Astrocyte of the cerebellum (primary cell): ENCODE results near the gene SLC6A14.

ENCODE experiments used
- DNase-seq: peaks from one replicate; pipeline ENCODE4 v3.0.0-alpha.2; 2011; ENCODE audit warnings: low read depth
- H3K4me3 ChIP-seq: 2 replicates; pipeline ENCODE4 v1.5.1; 2011; ENCODE audit warnings: mild to moderate bottlenecking, low read depth, low read length, moderate library complexity
- in situ Hi-C: cut with HindIII; loops from 2 replicates; pipeline ENCODE4 v1.10.0; 2017; ENCODE audit warnings: low sequenced_read_pairs
- TF ChIP-seq, protein P1 (sequence below): IDR thresholded peaks from 2 replicates; pipeline ENCODE4 v1.5.1; 2012; ENCODE audit warnings: low read length, low read depth, moderate library complexity, mild to moderate bottlenecking; ENCODE audit errors: missing control alignments

SLC6A14 gene, protein sequence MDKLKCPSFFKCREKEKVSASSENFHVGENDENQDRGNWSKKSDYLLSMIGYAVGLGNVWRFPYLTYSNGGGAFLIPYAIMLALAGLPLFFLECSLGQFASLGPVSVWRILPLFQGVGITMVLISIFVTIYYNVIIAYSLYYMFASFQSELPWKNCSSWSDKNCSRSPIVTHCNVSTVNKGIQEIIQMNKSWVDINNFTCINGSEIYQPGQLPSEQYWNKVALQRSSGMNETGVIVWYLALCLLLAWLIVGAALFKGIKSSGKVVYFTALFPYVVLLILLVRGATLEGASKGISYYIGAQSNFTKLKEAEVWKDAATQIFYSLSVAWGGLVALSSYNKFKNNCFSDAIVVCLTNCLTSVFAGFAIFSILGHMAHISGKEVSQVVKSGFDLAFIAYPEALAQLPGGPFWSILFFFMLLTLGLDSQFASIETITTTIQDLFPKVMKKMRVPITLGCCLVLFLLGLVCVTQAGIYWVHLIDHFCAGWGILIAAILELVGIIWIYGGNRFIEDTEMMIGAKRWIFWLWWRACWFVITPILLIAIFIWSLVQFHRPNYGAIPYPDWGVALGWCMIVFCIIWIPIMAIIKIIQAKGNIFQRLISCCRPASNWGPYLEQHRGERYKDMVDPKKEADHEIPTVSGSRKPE

DNA sequence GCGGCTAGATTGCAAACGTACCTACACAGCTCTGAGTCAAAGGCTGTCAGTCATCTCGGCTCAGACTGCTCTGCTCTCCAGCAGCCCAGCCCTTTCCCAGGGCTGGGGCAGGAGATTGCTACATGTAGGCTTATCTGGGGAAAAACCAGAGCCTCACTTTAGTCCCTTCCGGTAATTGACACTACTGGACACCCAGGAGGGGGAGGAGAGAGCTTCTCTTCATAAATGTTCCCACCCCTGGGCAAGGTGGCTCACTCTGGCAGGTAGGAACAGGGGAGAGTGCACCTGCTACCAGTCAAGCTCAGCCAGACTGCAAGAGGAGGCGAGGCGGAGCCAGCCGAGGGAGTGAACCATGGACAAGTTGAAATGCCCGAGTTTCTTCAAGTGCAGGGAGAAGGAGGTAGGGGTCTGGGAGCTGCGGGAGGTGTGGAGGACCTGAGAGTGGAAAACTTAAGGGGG is at the start of gene SLC6A14:
SLC6A14 (plus strand) TSS at position 249 of the 459 bp plus-strand sequence; CDS start at position 353, 104 bp downstream.
- no peak within 1 kb of the TSS for H3K4me3 ChIP-seq
- DNase-seq = no peak
- in situ Hi-C loops = no loop called here
- TF ChIP-seq, protein P1, sequence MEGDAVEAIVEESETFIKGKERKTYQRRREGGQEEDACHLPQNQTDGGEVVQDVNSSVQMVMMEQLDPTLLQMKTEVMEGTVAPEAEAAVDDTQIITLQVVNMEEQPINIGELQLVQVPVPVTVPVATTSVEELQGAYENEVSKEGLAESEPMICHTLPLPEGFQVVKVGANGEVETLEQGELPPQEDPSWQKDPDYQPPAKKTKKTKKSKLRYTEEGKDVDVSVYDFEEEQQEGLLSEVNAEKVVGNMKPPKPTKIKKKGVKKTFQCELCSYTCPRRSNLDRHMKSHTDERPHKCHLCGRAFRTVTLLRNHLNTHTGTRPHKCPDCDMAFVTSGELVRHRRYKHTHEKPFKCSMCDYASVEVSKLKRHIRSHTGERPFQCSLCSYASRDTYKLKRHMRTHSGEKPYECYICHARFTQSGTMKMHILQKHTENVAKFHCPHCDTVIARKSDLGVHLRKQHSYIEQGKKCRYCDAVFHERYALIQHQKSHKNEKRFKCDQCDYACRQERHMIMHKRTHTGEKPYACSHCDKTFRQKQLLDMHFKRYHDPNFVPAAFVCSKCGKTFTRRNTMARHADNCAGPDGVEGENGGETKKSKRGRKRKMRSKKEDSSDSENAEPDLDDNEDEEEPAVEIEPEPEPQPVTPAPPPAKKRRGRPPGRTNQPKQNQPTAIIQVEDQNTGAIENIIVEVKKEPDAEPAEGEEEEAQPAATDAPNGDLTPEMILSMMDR = no peak

DNA sequence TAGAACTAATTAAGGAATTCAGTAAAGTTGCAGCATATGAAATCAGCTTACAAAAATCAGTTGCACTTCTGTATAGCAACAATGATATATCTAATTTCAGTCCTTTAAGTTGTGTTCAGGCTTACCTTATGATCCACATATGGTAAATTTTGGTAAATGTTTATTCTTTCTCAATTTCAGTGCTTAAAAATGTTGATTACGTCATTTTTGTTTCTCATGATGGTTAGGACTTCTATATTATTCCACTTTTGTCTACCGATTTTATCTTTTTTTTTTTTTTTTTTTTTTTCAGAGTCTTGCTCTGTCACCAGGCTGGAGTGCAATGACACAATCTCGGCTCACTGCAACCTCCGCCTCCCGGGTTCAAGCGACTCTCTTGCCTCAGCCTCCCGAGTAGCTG is 40.7 kb upstream of the SLC6A14 start:
- in situ Hi-C loops = no loop called here
- TF ChIP-seq, protein P1 = no peak
- DNase-seq = no peak
- H3K4me3 ChIP-seq = no peak overlapping the region

DNA sequence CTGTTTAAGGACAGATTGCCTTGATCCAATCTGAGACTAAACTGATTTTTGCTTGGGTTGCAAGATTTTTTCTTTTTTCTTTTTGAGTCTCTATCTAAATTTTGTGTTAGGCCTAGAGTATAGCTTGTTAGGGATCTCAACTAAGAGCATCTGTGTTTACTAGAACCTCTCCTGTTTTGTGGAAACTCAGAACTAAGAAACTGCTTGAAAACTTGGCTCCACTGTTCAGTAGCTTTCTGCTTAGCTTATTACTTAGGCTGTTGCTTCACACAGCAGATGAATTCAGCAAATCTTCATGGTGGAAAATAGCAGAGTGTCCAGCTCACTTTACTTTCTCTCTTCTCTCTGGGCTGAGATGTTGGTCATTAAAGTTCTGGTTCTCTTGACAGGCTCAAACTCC is 36.7 kb upstream of the SLC6A14 start:
- in situ Hi-C loops = no loop called here
- DNase-seq = no peak
- TF ChIP-seq, protein P1 = no peak
- H3K4me3 ChIP-seq = no peak overlapping the region

DNA sequence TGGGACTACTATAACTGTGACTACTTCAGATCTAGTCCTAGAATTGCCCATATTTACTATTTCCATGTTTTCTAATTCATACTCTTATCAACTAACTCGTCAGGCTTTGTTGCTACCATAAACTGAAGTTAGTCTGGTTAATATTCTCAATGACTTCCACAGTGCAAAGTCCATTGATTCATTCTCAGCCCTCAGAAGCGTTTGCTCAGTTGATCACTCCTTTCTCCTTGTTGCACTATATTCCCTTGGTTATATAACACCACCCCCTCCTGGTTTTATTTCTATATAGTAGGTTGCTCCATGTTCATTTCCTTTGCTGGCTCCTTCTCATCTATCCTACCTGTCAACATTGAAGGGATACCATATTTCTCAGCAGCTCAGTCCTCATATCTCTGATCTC is 27.2 kb upstream of the SLC6A14 start:
- TF ChIP-seq, protein P1 = no peak
- in situ Hi-C loops = no loop called here
- DNase-seq = no peak
- no peak overlapping the region for H3K4me3 ChIP-seq

DNA sequence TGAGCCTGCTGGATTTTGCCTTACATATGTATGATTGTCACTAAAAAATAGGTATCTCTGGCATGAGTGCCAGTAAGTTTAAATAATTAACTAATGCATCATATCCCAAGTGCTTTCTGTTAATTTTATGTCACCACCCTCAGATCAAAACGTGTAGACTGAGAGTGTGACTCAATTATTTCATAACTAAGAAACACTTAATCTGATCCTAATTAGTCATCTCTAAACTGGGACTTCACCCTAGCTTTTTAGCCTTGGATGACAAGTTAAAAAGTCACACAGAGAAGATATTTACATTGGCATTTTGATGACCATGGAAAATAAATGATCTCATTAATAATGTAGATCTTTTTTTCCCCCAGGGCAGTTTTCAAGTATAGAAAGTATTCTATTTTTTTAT is 23.1 kb upstream of the SLC6A14 start:
- no peak overlapping the region for H3K4me3 ChIP-seq
- DNase-seq = no peak
- in situ Hi-C loops = no loop called here
- TF ChIP-seq, protein P1 = no peak

DNA sequence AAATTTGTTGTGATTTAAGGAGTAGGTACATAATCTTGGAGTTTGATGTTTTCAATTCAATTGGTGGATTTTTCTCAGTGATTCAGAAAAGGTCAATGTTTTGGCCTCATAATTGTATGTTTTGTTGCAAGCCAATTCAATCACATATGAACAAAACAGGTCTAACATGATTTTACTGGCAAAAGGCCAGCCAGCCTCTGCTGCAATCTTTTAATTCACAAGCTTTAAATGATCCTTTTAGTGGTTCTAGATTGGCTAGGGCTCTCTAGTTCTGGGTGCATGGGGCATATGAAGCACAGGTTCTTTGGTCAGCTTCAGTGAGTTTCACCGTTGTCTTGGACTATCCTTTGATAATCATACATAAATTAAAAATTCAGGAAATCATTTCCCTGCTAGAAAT is 19.2 kb upstream of the SLC6A14 start:
- TF ChIP-seq, protein P1 = no peak
- DNase-seq = no peak
- no peak overlapping the region for H3K4me3 ChIP-seq
- in situ Hi-C loops = no loop called here
